Measurements from ENCODE around the gene TMEM52.
A peak's percentile ranks its signal among the peaks of the same experiment; 100 is the strongest.

Gene TMEM52

GRCh38 chr1:1920608-1921458 is 1.8 kb upstream of the TMEM52 start:
- no peaks in the 10 kb centered on the region for H3K9me3 ChIP-seq (ENCODE audit: control insufficient read depth, insufficient read depth, low read depth, low read length)
- ChIA-PET POLR2A (no interaction called here), CTCF (interaction anchor here (0.6 to 0.7 kb wide), 2 partner anchors 126 to 339 kb away, joined by 3 read pairs; no protein-coding TSS in a partner anchor)
- no peak overlapping the region for H3K4me3 ChIP-seq (ENCODE audit: low read depth, low read length)
- H3K4me1 ChIP-seq (ENCODE audit: control insufficient read depth, insufficient read depth, low read length), result no peaks in the 10 kb centered on the region
- 0 out of 2 replicates have a peak, but pooled peaks have one; percentile 28 for TF ChIP-seq ZFHX2 (tag by site-specific recombination; conservative IDR thresholded peaks at IDR 0.05)
- TF ChIP-seq PRDM6 (tag by site-specific recombination; IDR thresholded peaks at IDR 0.05), result no peak
- TF ChIP-seq SP2 (tag by site-specific recombination; IDR thresholded peaks at IDR 0.05), result peak; percentile 11; the same call in 1 of the 2 replicates
- 0 out of 2 replicates have a peak, but pooled peaks have one; percentile 23 for TF ChIP-seq EGR2 (tag by site-specific recombination; IDR thresholded peaks at IDR 0.05; ENCODE audit: low read depth)
- no peak overlapping the region for H3K27ac ChIP-seq (ENCODE audit: extremely low read depth, low read depth, low read length)
- no peaks in the 10 kb centered on the region for H3K36me3 ChIP-seq (ENCODE audit: control insufficient read depth in 2 of 2, insufficient read depth in 1 of 2, low read length in 2 of 2)

- Histone ChIP-seq H3K4me1 (ENCODE audit: control insufficient read depth, insufficient read depth, low read length) (no peaks in the 10 kb centered on the region), H3K9me3 (ENCODE audit: control insufficient read depth, insufficient read depth, low read depth, low read length) (no peaks in the 10 kb centered on the region), H3K4me3 (ENCODE audit: low read depth, low read length) (no peak overlapping the region), H3K36me3 (ENCODE audit: control insufficient read depth in 2 of 2, insufficient read depth in 1 of 2, low read length in 2 of 2) (no peaks in the 10 kb centered on the region), H3K27ac (ENCODE audit: extremely low read depth, low read depth, low read length) (no peak overlapping the region)
- ChIA-PET POLR2A (no interaction called here), CTCF (no interaction called here)
- TF ChIP-seq ZNF341 (tag by site-specific recombination; IDR thresholded peaks at IDR 0.05; ENCODE audit: low read depth) (0 out of 2 replicates have a peak, but pooled peaks have one; percentile 16), ZBTB49 (tag by site-specific recombination; IDR thresholded peaks at IDR 0.05; ENCODE audit: low read depth) (no peak), ZNF362 (tag by site-specific recombination; IDR thresholded peaks at IDR 0.05) (no peak), ZNF596 (tag by site-specific recombination; IDR thresholded peaks at IDR 0.05) (no peak), MZF1 (tag by site-specific recombination; IDR thresholded peaks at IDR 0.05; ENCODE audit: borderline replicate concordance) (no peak), FEZF1 (tag by site-specific recombination; IDR thresholded peaks at IDR 0.05) (no peak), ZNF580 (tag by site-specific recombination; IDR thresholded peaks at IDR 0.05) (no peak), HOXA7 (CRISPR knock-in tag; IDR thresholded peaks at IDR 0.05; ENCODE audit: borderline replicate concordance) (no peak), ZSCAN16 (tag by site-specific recombination; IDR thresholded peaks at IDR 0.05) (0 out of 2 replicates have a peak, but pooled peaks have one; percentile 23), SCRT2 (tag by site-specific recombination; IDR thresholded peaks at IDR 0.05) (no peak), ZNF501 (tag by site-specific recombination; IDR thresholded peaks at IDR 0.05) (no peak), GLIS2 (tag by site-specific recombination; IDR thresholded peaks at IDR 0.05) (peak; percentile 45; the same call in 1 of the 2 replicates), MYNN (tag by site-specific recombination; IDR thresholded peaks at IDR 0.05; ENCODE audit: borderline replicate concordance) (no peak), ZFP41 (tag by site-specific recombination; IDR thresholded peaks at IDR 0.05; ENCODE audit: borderline replicate concordance) (no peak), ZNF121 (tag by site-specific recombination; IDR thresholded peaks at IDR 0.05) (no peak), ZNF571 (tag by site-specific recombination; IDR thresholded peaks at IDR 0.05) (no peak)
These were observed 1.1 kb upstream of the TMEM52 start for GRCh38 chr1:1920057-1920607.
